Endothelial cell of umbilical vein (primary cell): ENCODE data around the gene EFCAB8. TPM values are rescaled to one million over a fixed set of nuclear protein-coding genes. Genes with fewer than 3 reads are reported as not detected.

ENCODE experiments used
- BruUV-seq: library from RNA; stranded (reverse); fragments of 400-500 nt; replicated peaks from 2 replicates; lab custom pipeline; 2021; lab: Mats Ljungman, UMichigan
- CTCF ChIA-PET: fragments of 300-600, 350-600 bp; sonication (Branson Sonifier 250); formaldehyde crosslinking; loops from one replicate; lab custom pipeline; 2021; ENCODE audit warnings: antibody characterized with exemption, inconsistent platforms; lab: Charles Lee
- POLR2A ChIA-PET: fragments of 300-600, 350-600 bp; sonication (Branson Sonifier 250); formaldehyde crosslinking; loops from one replicate; lab custom pipeline; 2021; ENCODE audit warnings: antibody characterized with exemption, inconsistent platforms; lab: Charles Lee
- DNase-seq: peaks from one replicate; pipeline ENCODE4 v3.0.0-alpha.2; 2011; ENCODE audit warnings: low read depth, low spot score
- FAIRE-seq: peaks from 2 replicates; lab custom pipeline; 2011; peaks lifted over from hg19 to GRCh38; lab: Jason Lieb, UNC
- H2AFZ ChIP-seq: 2 replicates; pipeline ENCODE4 v1.6.0; 2012; ENCODE audit warnings: low read depth, low read length, control low read depth, inconsistent platforms
- H3K27ac ChIP-seq: 2 replicates; pipeline ENCODE4 v1.5.1; 2011; ENCODE audit warnings: low read depth, mild to moderate bottlenecking, control low read depth, low read length, moderate library complexity; ENCODE audit not compliant: insufficient read depth
- H3K27me3 ChIP-seq, 2 experiments: 2 replicates each; pipeline versions ENCODE4 v1.6.0 to v1.6.1; 2011; ENCODE audit warnings: low read length in 2 of 2, mixed read lengths in 1 of 2; ENCODE audit not compliant: control insufficient read depth in 2 of 2, insufficient read depth in 2 of 2
- H3K36me3 ChIP-seq, 2 experiments: 2 replicates in 1 of 2; 3 replicates in 1 of 2; pipeline ENCODE4 v1.5.1; 2011; ENCODE audit warnings: low read length in 2 of 2, mild to moderate bottlenecking in 1 of 2, moderate library complexity in 1 of 2; ENCODE audit not compliant: control insufficient read depth in 2 of 2, insufficient read depth in 2 of 2; ENCODE audit errors: extremely low read depth in 1 of 2
- H3K4me1 ChIP-seq: 3 replicates; pipeline ENCODE4 v1.5.1; 2011; ENCODE audit warnings: mild to moderate bottlenecking, low read length; ENCODE audit not compliant: control insufficient read depth, insufficient read depth; ENCODE audit errors: extremely low read depth
- H3K4me2 ChIP-seq: 2 replicates; pipeline ENCODE4 v1.6.1; 2011; ENCODE audit warnings: low read length, control low read depth, mixed read lengths; ENCODE audit not compliant: insufficient read depth
- H3K4me3 ChIP-seq, 3 experiments: fragments of 200-600 bp in 1 of 3; sonication (generic), shearing (Covaris generic) in 1 of 3; replicated peaks in 1 of 3; 2 replicates each; pipeline ENCODE4 v1.5.1; 2011 to 2016; ENCODE audit warnings: control low read depth in 3 of 3, low read length in 3 of 3, mild to moderate bottlenecking in 2 of 3, inconsistent platforms in 1 of 3, low read depth in 1 of 3, moderate library complexity in 1 of 3; ENCODE audit not compliant: insufficient read depth in 1 of 3
- H3K79me2 ChIP-seq: 2 replicates; pipeline ENCODE4 v1.6.0; 2012; ENCODE audit warnings: low read length, inconsistent platforms; ENCODE audit not compliant: control insufficient read depth, insufficient read depth
- H3K9ac ChIP-seq: replicated peaks from 2 replicates; pipeline ENCODE3; 2011; ENCODE audit warnings: low read length, control low read depth; ENCODE audit not compliant: insufficient read depth; ENCODE audit errors: extremely low read depth
- H3K9me1 ChIP-seq: replicated peaks from 3 replicates; pipeline ENCODE4 v1.6.0; 2011; ENCODE audit warnings: mild to moderate bottlenecking, low read length; ENCODE audit not compliant: control insufficient read depth, insufficient read depth; ENCODE audit errors: extremely low read depth
- H3K9me3 ChIP-seq: replicated peaks from 2 replicates; pipeline ENCODE4 v1.5.1; 2012; ENCODE audit warnings: low read length, inconsistent platforms; ENCODE audit not compliant: control insufficient read depth, insufficient read depth
- H4K20me1 ChIP-seq: replicated peaks from 2 replicates; pipeline ENCODE3; 2011; ENCODE audit warnings: mild to moderate bottlenecking, low read length; ENCODE audit not compliant: control insufficient read depth, insufficient read depth; ENCODE audit errors: extremely low read depth
- EZH2 ChIP-seq: IDR thresholded peaks from 2 replicates; pipeline ENCODE4 v1.6.1; 2012; ENCODE audit warnings: borderline replicate concordance, low read depth, mild to moderate bottlenecking, moderate library complexity, low read length, inconsistent platforms; ENCODE audit not compliant: severe bottlenecking
- FOS ChIP-seq: IDR thresholded peaks from 2 replicates; pipeline ENCODE4 v1.6.1; 2011; ENCODE audit warnings: mild to moderate bottlenecking, low read length, moderate library complexity, borderline replicate concordance; ENCODE audit not compliant: insufficient read depth
- GATA2 ChIP-seq: IDR thresholded peaks from 2 replicates; pipeline ENCODE4 v1.7.0; 2011; ENCODE audit warnings: low read depth, mild to moderate bottlenecking, moderate library complexity, mixed read lengths, low read length; ENCODE audit not compliant: insufficient read length, insufficient read depth
- JUN ChIP-seq: IDR thresholded peaks from 2 replicates; pipeline ENCODE4 v1.6.1; 2011; ENCODE audit warnings: borderline replicate concordance, low read depth; ENCODE audit not compliant: insufficient read length, insufficient read depth
- MYC ChIP-seq: IDR thresholded peaks from one replicate; pipeline ENCODE4 v1.6.1; 2011; ENCODE audit warnings: mild to moderate bottlenecking, low read depth, low read length
- POLR2A ChIP-seq: IDR thresholded peaks from 2 replicates; pipeline ENCODE4 v1.6.1; 2012; ENCODE audit warnings: low read depth, mild to moderate bottlenecking, control low read depth, low read length
- POLR2AphosphoS5 ChIP-seq: IDR thresholded peaks from 2 replicates; pipeline ENCODE4 v1.6.1; 2012; ENCODE audit warnings: low read depth, mild to moderate bottlenecking, control low read depth, low read length, moderate library complexity; ENCODE audit not compliant: insufficient read depth
- dilution Hi-C: fragments of 300-500 bp; cut with MboI; formaldehyde crosslinking; loops from one replicate; pipeline ENCODE4 v1.15.0; 2019; ENCODE audit warnings: low sequenced_read_pairs; ENCODE audit not compliant: extremely low pct_ligation_motif_present
- intact Hi-C: fragments of 100-400 bp; cut with micrococcal nuclease; formaldehyde crosslinking; loops from one replicate; pipeline ENCODE4 v1.10.0; 2022
- polyA plus RNA-seq, 4 experiments: library from polyadenylated mRNA; depleted of rRNA in 3 of 4; stranded (reverse) in 3 of 4; unstranded in 1 of 4; fragments of >200 nt; gene quantifications; 2 replicates each; pipeline versions ENCODE4 v1.2.1 to v1.2.3, GENCODE V29; 2011 to 2012; ENCODE audit warnings: missing spikeins in 1 of 4
- total RNA-seq: library from RNA; stranded (reverse); gene quantifications from 2 replicates; pipeline ENCODE4 v1.2.3, GENCODE V29; 2021
- TF ChIP-seq, protein P1 (sequence below): IDR thresholded peaks from 2 replicates; pipeline ENCODE4 v1.6.1; 2011; ENCODE audit not compliant: insufficient read depth, insufficient read length
- TF ChIP-seq, protein P2 (sequence below), 2 donors: IDR thresholded peaks; 1 replicate in 1 of 2; 2 replicates in 1 of 2; pipeline ENCODE4 v1.5.1; 2011; ENCODE audit warnings: low read length in 2 of 2, mild to moderate bottlenecking in 2 of 2, moderate library complexity in 2 of 2, control low read depth in 1 of 2, inconsistent platforms in 1 of 2, low read depth in 1 of 2; ENCODE audit not compliant: insufficient read depth in 1 of 2; ENCODE audit errors: extremely low read depth in 1 of 2

Gene EFCAB8
- total and polyA plus RNA-seq, 2 donors (not counting 3 experiments of a cell fraction or from before 2014, with no cell fraction given): 0.01 to 0.31 TPM

DNA sequence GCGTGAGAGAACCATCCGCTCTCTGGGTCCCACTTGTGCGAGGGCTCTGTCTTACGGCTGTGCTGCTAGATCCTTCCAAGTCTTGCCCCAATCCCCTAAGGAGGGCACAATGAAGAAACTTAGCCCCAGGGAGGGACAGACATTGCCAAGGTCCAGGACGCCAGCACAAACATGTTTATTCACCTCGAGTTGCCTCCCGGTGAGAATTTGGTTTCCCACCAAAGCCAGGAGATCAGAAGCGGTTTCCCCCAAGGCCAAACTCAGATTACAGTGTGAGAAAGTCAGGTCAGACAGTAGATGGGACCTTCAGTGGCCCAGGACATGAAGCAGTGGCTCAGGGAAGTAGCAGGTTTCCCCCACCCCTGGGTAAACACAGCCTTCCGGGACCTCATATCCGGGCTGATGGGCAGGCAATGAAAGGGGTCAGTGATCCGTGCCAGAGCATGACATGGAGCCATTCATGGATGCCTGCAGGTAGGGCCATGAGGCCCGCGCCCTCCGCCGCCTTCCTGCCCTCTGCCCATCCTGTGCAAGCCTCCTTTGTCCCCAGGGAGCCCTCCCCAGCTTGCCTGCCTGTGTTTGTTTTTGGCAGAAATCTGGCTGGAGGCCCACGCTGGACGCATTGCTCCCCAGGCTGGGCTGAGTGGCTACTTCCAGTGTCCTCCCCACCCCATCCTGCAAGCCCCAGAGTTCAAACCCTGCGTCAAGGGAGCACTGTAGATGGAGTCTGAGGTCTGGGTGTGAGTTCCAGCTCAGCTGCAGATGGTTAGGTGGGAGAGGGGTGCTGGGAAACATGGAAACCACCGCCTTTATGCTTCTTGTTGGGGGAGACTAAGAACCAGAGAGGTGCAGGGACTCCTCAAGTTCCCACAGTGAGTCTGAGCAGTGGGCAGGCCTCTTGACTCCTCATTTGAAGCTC lies 150.8 kb downstream of the EFCAB8 start:
- intact Hi-C loops (loop anchor here (5.0 kb wide), 1 partner anchor 217 kb away; no protein-coding TSS in a partner anchor), dilution Hi-C loops (no loop called here)
- ChIA-PET POLR2A (no interaction called here), CTCF (interaction anchor here (1.0 kb wide), 1 partner anchor 107 kb away, joined by 3 read pairs; no protein-coding TSS in a partner anchor)
- no peak overlapping the region for H3K9ac ChIP-seq
- no peaks in the 10 kb centered on the region for H3K4me1 ChIP-seq
- no peak overlapping the region for H2AFZ ChIP-seq
- no peaks in the 10 kb centered on the region for H3K79me2 ChIP-seq
- DNase-seq (no peak), FAIRE-seq (no peak)
- H3K4me2 ChIP-seq: no peak overlapping the region
- no peak for TF ChIP-seq MYC
- TF ChIP-seq POLR2A: no peak
- no peak for TF ChIP-seq JUN
- TF ChIP-seq, protein P1, sequence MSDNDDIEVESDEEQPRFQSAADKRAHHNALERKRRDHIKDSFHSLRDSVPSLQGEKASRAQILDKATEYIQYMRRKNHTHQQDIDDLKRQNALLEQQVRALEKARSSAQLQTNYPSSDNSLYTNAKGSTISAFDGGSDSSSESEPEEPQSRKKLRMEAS: no peak
- TF ChIP-seq POLR2AphosphoS5: no peak
- no peak for TF ChIP-seq GATA2
- TF ChIP-seq, protein P2, sequence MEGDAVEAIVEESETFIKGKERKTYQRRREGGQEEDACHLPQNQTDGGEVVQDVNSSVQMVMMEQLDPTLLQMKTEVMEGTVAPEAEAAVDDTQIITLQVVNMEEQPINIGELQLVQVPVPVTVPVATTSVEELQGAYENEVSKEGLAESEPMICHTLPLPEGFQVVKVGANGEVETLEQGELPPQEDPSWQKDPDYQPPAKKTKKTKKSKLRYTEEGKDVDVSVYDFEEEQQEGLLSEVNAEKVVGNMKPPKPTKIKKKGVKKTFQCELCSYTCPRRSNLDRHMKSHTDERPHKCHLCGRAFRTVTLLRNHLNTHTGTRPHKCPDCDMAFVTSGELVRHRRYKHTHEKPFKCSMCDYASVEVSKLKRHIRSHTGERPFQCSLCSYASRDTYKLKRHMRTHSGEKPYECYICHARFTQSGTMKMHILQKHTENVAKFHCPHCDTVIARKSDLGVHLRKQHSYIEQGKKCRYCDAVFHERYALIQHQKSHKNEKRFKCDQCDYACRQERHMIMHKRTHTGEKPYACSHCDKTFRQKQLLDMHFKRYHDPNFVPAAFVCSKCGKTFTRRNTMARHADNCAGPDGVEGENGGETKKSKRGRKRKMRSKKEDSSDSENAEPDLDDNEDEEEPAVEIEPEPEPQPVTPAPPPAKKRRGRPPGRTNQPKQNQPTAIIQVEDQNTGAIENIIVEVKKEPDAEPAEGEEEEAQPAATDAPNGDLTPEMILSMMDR (IDR thresholded peaks at IDR 0.05; ENCODE audit: extremely low read depth in 1 of 2, insufficient read depth in 1 of 2, low read depth in 1 of 2, low read length in 2 of 2): no peak
- no peak for TF ChIP-seq FOS
- no peak for TF ChIP-seq EZH2
- H4K20me1 ChIP-seq: no peaks in the 10 kb centered on the region
- H3K9me3 ChIP-seq: no peaks in the 10 kb centered on the region
- H3K4me3 ChIP-seq: no peak overlapping the region
- no peak overlapping the region for H3K27ac ChIP-seq
- no peaks in the 10 kb centered on the region for H3K36me3 ChIP-seq
- no peaks in the 10 kb centered on the region for H3K9me1 ChIP-seq
- no TSS peak for BruUV-seq
- no peaks in the 10 kb centered on the region for H3K27me3 ChIP-seq
